Endometrial microvascular endothelial cells (primary cell): ENCODE data around the gene BAHCC1. TPM values are rescaled to one million over a fixed set of nuclear protein-coding genes. Genes with fewer than 3 reads are reported as not detected.

ENCODE experiments used
- in situ Hi-C: cut with HindIII; loops from 2 replicates; pipeline ENCODE4 v1.10.0; 2017; ENCODE audit warnings: low sequenced_read_pairs, low pct_unique_long_range_greater_than_20kb; ENCODE audit errors: inconsistent ontology term
- total RNA-seq: library from RNA; depleted of rRNA; stranded (reverse); fragments of >200 nt; gene quantifications from one replicate; pipeline ENCODE4 v1.2.3, GENCODE V29; 2015; ENCODE audit errors: inconsistent ontology term

Gene BAHCC1
- total RNA-seq, 1 donor from 2014 or later = 10.0 TPM

DNA sequence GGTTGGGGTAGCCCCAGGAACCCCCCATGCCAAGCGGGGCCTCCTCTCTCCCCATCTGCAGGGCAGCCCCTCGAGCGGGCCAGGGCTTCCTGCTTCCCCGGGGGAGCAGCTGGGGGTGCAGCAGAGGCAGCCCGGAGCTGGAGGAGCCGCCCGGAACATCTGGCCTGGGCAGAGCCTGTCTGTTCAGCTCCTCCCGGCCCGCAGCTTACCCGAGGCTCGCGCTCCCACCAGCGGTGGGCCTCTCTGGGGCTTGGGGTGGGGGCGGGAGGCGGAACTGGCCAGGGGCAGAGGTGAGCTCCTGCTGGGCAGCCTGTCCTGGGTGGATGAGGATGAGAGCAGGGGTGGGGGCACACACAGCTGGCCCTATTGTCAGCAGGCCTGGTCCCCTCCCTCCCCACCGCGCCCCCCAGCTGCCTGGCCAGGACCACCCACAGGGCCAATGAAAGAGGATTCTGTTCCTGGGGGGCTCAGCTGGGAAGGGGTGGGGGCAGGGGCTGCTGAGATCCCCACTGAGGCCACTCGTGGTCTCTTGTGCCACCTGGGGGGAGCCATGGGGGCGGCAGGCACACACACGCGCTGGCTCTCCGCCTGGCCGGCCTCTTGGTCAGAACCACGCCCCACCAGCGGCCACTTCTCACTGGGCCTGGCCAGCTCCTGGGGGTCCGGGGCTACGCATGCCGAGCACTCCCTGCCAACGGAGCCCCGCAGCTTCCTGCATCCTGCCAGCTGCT, 34.7 kb downstream of the BAHCC1 start:
- in situ Hi-C loops = no loop called here

DNA sequence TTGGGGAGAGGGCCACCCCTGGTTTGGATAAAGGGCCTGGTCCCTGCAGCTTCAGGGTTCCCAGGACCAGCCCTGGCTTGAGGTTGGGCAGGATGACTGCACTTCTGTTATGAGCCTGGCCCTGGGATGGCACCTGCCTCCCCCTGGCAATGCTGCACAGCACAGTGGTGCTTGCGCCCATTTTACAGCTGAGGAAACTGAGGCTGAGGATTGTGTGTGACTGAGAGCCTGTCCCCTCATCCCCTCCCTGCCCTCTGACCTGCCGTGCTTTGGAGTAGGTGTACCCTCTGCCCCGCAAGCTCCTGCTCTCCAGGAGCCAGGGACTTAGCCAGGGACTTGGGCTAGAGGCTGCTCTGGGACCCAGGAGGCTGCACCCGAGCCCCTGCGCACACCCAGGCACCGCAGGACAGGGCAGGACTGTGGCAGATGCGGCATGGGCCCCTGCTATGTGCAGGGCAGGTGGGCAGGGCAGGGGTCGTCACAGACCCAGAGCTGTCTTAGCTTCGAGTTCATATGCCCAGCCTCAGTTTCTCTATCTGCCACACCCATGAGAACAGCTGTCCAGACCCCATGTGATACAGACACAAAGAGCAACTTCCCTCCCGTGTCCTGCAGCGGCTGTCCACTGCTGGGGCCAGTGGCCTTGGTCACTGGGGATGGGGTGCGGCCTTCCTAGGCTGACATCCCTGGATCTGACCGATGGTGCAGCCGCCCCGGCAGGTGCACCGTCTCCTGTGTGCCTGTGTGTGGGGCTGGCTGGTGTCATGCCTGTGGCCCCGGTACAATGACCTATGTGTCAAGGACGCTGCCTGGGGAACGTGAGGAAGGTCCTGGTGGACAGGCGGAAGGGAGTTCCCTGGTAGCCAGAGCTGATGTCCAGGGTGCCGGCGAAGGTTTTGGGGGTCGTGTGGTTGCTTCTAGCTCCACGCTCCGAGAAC, 36.6 kb downstream of the BAHCC1 start:
- in situ Hi-C loops = no loop called here

DNA sequence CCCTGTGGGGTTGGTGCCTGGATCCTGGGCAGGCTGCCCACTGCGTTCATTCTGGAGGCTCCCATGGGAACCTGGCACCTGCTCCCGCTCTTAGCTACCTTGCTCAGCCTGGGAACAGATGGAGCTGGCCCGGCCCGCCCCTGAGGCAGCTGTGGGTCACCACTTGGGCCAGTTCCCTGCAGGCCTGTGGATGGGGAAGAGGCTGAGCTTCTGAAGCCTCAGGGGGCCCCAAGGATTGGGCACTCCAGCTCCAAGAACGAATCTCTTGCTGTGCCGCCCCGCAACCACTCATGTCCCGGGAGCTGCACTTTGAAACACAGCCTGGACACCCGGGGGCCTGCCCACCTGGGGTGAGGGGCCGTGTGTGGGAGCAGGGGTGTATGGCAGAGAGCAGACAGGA, 37.7 kb downstream of the BAHCC1 start:
- in situ Hi-C loops = no loop called here

DNA sequence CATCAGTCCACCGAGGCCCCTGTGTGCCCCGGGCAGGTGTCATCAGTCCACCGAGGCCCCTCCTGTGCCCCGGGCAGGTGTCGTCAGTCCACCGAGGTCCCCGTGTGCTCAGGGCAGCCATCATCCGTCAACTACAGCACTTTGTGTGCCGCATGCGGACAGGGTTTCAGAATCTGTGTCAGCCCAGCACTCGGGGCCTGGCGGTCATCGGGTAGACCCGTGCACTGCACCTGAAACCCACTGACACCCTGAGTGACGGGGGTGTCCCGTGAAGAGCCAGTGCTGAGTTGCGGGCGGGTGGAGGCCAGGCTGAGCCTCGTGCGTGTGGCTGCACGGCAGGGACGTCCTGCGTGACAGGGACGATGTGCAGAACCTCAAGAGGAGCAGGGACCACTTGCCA, 38.4 kb downstream of the BAHCC1 start:
- in situ Hi-C loops = no loop called here

DNA sequence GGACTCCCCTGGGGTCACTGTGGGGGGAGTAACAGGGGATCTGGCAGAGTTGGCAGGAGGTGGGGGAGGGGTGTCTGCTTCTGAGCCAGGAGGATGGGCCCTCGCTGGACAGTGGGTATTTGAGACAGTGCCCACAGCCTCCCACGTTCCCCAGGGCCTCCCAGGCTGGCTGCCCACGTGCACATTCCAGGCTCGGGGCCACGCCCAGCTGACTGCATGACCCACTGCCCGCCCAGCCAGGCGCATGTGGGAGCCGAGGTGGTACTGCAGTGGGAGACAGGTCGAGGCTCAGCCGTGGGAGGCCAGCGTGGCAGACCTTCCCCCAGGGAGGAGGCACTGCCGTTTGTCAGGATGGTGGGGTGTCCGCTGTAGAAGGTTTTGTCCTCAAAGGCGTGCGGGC, 38.8 kb downstream of the BAHCC1 start:
- in situ Hi-C loops = no loop called here

- in situ Hi-C loops = no loop called here
Observed at GRCh38 chr17:81434681-81435417, 39.6 kb downstream of the BAHCC1 start.

GRCh38 chr17:81435652-81436293, 40.5 kb downstream of the BAHCC1 start:
- in situ Hi-C loops = no loop called here

GRCh38 chr17:81436294-81436849, 41.1 kb downstream of the BAHCC1 start:
- in situ Hi-C loops = no loop called here

DNA sequence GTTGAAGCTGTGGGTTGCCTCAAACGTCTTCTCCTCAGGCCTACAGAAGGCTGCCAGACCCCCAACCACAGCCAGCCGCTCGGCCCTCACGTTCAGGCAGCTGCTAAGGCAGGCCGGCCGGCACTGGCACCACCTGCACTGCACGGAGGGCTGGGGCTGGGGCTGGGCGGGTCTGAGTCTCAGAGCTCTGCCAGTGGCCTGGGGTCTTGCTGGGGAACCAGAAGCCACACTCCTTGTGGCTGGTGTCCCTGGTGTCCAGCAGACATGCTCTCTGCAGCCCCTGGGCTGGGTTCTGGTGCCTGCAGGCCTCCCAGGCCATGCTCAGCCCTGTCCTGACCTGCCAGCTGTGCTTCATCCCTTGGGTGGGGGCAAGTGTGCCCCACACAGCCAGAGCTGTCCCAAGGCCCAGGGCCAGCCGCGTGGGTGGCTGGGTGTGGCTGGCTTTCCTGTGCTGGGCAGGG, 42.0 kb downstream of the BAHCC1 start:
- in situ Hi-C loops = no loop called here

- in situ Hi-C loops = no loop called here
Observed at GRCh38 chr17:81438007-81438659, 42.9 kb downstream of the BAHCC1 start.

- in situ Hi-C loops = no loop called here
Observed at GRCh38 chr17:81438688-81439087, 43.4 kb downstream of the BAHCC1 start.

GRCh38 chr17:81440051-81440471, 44.8 kb downstream of the BAHCC1 start:
- in situ Hi-C loops = no loop called here

DNA sequence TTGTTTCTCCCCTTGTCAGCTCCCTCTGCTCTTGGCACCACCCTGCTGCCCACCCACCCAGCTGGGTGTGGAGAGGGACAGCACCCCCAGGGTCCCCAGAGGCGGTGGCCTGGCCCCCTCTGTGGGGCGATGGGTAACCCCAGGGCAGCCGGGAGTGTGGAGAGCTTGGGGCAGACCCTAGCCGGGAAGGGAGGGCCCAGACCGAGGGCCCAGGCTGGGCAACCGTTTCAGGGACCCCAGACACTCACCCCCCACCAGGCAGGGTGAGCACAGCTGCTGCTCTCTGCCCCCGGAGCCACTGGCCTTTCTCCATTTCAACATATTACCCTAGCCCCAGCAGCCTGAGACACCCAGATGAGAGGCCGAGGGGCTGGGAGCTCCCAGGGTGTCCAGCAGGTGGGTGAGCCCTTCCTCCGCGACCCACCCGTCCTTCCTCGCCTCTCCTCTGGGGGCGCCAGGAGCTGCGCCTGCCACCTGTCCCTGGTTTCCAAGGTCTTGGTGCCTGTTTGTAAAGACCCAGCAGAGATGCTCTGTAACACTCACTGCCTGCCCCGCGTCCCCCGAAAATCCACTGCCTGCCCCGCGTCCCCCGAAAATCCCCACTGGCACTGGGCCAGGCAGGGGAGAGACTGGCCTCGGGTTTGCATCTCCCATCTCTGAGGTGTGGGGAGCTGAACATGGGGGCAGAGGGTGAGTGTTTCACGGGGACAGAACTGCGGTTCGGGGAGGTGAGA, 45.4 kb downstream of the BAHCC1 start:
- in situ Hi-C loops = no loop called here

- in situ Hi-C loops = no loop called here
Observed at GRCh38 chr17:81442791-81443190, 47.5 kb downstream of the BAHCC1 start.

GRCh38 chr17:81443269-81443668, 48.0 kb downstream of the BAHCC1 start:
- in situ Hi-C loops = no loop called here

DNA sequence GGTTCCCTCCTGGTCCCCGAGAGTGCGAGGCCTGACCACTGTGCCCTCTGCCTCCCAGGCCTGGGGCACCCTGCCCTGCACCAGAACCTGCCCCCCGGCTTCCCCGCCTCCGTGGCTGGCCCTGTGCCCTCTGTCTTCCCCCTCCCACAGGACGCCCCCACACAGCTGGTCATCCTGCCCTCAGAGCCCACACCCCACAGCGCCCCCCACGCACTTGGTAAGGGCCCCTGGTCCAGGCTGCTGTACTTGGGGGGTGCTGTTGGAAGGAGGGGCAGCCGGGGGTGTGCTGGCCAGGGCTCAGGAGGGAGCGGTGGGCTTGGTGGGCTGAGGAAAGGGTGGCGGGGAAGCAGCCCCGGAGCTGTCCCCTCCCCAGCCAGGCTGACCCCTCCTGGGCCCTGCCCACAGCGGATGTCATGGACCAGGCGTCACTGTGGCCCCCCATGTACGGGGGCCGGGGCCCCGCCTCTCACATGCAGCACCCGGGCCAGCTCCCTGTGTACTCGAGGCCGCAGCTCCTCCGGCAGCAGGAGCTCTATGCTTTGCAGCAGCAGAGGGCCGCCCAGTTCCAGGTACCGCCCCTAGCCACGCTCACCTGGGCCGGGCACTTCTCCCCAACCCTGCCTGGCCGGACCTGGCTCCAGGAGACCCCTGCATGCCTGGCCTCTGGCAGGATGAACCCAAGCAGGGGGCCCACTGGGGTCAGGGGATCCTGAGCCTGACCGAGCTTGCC, 49.5 kb downstream of the BAHCC1 start:
- in situ Hi-C loops = no loop called here
